A673 (cell line): ENCODE results near the gene SREBF1. TPM values are rescaled to one million over a fixed set of nuclear protein-coding genes. Genes with fewer than 3 reads are reported as not detected.

Source experiments
- BruUV-seq: library from RNA; stranded (reverse); fragments of 400-500 nt; replicated peaks from 2 replicates; lab custom pipeline; 2021; lab: Mats Ljungman, UMichigan
- CTCF ChIA-PET: fragments of 300-600 bp; sonication (Branson Sonifier 250); formaldehyde crosslinking; loops from one replicate; lab custom pipeline; 2022; ENCODE audit warnings: antibody characterized with exemption; lab: Charles Lee
- POLR2A ChIA-PET: fragments of 300-600 bp; sonication (Branson Sonifier 250); formaldehyde crosslinking; loops from one replicate; lab custom pipeline; 2022; ENCODE audit warnings: antibody characterized with exemption; ENCODE audit not compliant: low non-redundant PET; lab: Charles Lee
- DNase-seq: peaks from one replicate; pipeline ENCODE4 v3.0.0-alpha.2; 2015; ENCODE audit warnings: low spot score
- H3K27ac ChIP-seq: fragments of 200-600 bp; sonication (generic); 2 replicates; pipeline ENCODE4 v1.5.1; 2016; ENCODE audit warnings: mixed run types, low read depth, mild to moderate bottlenecking, mixed read lengths, antibody characterized with exemption, low read length; ENCODE audit not compliant: poor library complexity, severe bottlenecking
- H3K27me3 ChIP-seq: fragments of 200-600 bp; sonication (generic); replicated peaks from 2 replicates; pipeline ENCODE4 v1.6.1; 2017; ENCODE audit warnings: mixed run types, low read depth, mild to moderate bottlenecking, mixed read lengths, antibody characterized with exemption, low read length; ENCODE audit not compliant: insufficient read depth, poor library complexity
- H3K36me3 ChIP-seq: fragments of 200-600 bp; sonication (generic); 2 replicates; pipeline ENCODE4 v1.6.1; 2016; ENCODE audit warnings: mixed run types, mild to moderate bottlenecking, mixed read lengths, antibody characterized with exemption, low read length; ENCODE audit not compliant: insufficient read depth, poor library complexity, severe bottlenecking
- H3K4me1 ChIP-seq: fragments of 200-600 bp; sonication (generic); 2 replicates; pipeline ENCODE4 v1.6.1; 2017; ENCODE audit warnings: mixed run types, mild to moderate bottlenecking, mixed read lengths, antibody characterized with exemption, low read length; ENCODE audit not compliant: insufficient read depth, poor library complexity, severe bottlenecking
- H3K4me3 ChIP-seq: fragments of 200-600 bp; sonication (generic); 2 replicates; pipeline ENCODE4 v1.5.1; 2016; ENCODE audit warnings: low read depth, mixed run types, mild to moderate bottlenecking, mixed read lengths, low read length; ENCODE audit not compliant: poor library complexity, severe bottlenecking
- H3K9me3 ChIP-seq: fragments of 200-600 bp; sonication (generic); 2 replicates; pipeline ENCODE4 v1.6.1; 2016; ENCODE audit warnings: mixed run types, low read depth, mild to moderate bottlenecking, mixed read lengths, antibody characterized with exemption, low read length; ENCODE audit not compliant: poor library complexity, severe bottlenecking
- EZH2 ChIP-seq: fragments of 200-600 bp; sonication (generic); IDR thresholded peaks from 2 replicates; pipeline ENCODE4 v1.6.1; 2017; ENCODE audit warnings: borderline replicate concordance, low read depth, mild to moderate bottlenecking, mixed read lengths, antibody characterized with exemption, low read length; ENCODE audit not compliant: poor library complexity, severe bottlenecking
- intact Hi-C: fragments of 100-400 bp; cut with micrococcal nuclease; formaldehyde crosslinking; loops from one replicate; pipeline ENCODE4 v1.10.0; 2022; ENCODE audit not compliant: unreplicated experiment
- total RNA-seq: library from RNA; stranded (reverse); gene quantifications from 2 replicates; pipeline ENCODE4 v1.2.3, GENCODE V29; 2021
- TF ChIP-seq, protein P1 (sequence below): fragments of 300-800, 200-600 bp; sonication (generic); conservative IDR thresholded peaks from 2 replicates; pipeline ENCODE4 v1.5.1; 2017; ENCODE audit warnings: low read depth, mild to moderate bottlenecking, antibody characterized with exemption, low read length, moderate library complexity, mixed read lengths

The SREBF1 gene
- total RNA-seq, 1 experiment from 2014 or later, result 240 TPM

DNA sequence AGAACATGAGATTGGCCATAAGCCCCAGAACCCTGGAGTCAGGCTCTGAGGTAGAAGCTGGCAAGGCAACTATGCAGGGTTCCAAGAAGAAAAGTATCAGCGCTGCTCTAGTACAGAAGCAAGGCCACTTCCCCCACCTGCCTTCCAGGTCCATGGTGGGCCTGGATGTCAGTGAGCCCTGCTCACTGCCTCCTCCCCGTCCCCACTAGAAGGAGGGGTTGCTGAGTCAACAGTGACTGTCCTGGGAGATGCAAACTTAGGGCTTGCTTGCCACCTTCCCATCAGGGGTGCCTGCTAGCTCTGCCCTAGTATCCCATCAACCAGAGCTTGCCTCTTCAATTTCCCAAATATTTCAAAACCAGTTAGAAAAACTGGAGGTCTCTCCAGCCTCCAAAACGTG lies 29.6 kb upstream of the SREBF1 start:
- Histone ChIP-seq H3K4me3 (no peak overlapping the region), H3K9me3 (no peaks in the 10 kb centered on the region), H3K27ac (no peak overlapping the region), H3K4me1 (peaks cover 22% of the 10 kb centered on the region), H3K27me3 (no peaks in the 10 kb centered on the region), H3K36me3 (no peaks in the 10 kb centered on the region)
- no TSS peak for BruUV-seq
- ChIA-PET POLR2A (no interaction called here), CTCF (no interaction called here)
- intact Hi-C loops, result no loop called here
- DNase-seq, result no peak
- TF ChIP-seq, protein P1, sequence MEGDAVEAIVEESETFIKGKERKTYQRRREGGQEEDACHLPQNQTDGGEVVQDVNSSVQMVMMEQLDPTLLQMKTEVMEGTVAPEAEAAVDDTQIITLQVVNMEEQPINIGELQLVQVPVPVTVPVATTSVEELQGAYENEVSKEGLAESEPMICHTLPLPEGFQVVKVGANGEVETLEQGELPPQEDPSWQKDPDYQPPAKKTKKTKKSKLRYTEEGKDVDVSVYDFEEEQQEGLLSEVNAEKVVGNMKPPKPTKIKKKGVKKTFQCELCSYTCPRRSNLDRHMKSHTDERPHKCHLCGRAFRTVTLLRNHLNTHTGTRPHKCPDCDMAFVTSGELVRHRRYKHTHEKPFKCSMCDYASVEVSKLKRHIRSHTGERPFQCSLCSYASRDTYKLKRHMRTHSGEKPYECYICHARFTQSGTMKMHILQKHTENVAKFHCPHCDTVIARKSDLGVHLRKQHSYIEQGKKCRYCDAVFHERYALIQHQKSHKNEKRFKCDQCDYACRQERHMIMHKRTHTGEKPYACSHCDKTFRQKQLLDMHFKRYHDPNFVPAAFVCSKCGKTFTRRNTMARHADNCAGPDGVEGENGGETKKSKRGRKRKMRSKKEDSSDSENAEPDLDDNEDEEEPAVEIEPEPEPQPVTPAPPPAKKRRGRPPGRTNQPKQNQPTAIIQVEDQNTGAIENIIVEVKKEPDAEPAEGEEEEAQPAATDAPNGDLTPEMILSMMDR, result no peak
- no peak for TF ChIP-seq EZH2

DNA sequence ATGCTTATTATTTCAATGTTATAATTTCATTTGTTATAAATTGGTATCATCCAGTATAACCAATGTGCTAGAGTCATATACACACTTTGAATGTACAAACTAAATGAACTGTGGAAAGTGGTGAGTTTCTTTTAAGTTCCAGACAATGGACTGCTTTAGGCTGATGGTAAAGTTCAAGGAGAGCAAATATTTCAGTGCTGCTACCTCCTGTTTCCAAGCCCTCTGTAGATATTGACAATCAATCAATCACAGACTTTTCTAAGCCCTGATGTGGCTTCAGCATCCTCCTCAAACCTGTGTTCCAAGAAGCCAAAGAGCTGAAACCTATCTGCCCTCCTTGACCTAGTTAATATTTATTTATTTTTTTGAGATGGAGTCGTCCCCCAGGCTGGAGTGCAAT lies 28.2 kb upstream of the SREBF1 start:
- Histone ChIP-seq H3K36me3 (no peaks in the 10 kb centered on the region), H3K27ac (no peak overlapping the region), H3K27me3 (no peaks in the 10 kb centered on the region), H3K4me1 (peaks cover 22% of the 10 kb centered on the region), H3K4me3 (no peak overlapping the region), H3K9me3 (no peaks in the 10 kb centered on the region)
- CTCF ChIA-PET, result no interaction called here
- intact Hi-C loops, result no loop called here
- BruUV-seq, result no TSS peak
- POLR2A ChIA-PET, result no interaction called here
- DNase-seq, result no peak
- no peak for TF ChIP-seq EZH2
- TF ChIP-seq, protein P1, result no peak

DNA sequence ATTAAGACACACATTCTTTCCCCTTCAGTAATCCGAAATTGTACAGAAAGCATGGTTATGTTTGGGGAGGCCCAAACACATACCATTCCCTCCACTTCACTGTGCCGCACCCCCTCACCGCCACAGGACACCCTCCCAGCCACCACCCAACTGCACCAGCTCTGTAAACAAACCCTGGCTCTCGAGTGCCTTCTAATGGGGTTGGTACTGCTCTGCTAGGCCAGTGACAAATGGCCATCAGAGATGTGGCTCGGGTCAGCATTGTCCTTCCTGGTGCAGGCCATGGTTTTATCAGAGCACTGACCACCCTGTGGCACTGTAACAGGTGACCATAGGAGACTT lies 24.0 kb upstream of the SREBF1 start:
- POLR2A ChIA-PET, result no interaction called here
- no TSS peak for BruUV-seq

More for the DNA sequence above, 24.0 kb upstream of the SREBF1 start:
- Histone ChIP-seq H3K27me3 (no peaks in the 10 kb centered on the region), H3K9me3 (no peaks in the 10 kb centered on the region), H3K36me3 (no peaks in the 10 kb centered on the region), H3K4me3 (no peak overlapping the region), H3K27ac (no peak overlapping the region), H3K4me1 (peaks cover 4% of the 10 kb centered on the region)
- no peak for DNase-seq
- CTCF ChIA-PET, result interaction anchor here (0.5 to 1.3 kb wide), 4 partner anchors 11 to 173 kb away, joined by 3 to 5 read pairs (median 4); no protein-coding TSS in a partner anchor
- TF ChIP-seq, protein P1, result no peak
- TF ChIP-seq EZH2, result no peak
- intact Hi-C loops, result loop anchor here (1.0 kb wide), 2 partner anchors 48 to 179 kb away; partner anchors contain the start of gene RAI1
